ENCODE measurements around the gene TBX15.

DNA sequence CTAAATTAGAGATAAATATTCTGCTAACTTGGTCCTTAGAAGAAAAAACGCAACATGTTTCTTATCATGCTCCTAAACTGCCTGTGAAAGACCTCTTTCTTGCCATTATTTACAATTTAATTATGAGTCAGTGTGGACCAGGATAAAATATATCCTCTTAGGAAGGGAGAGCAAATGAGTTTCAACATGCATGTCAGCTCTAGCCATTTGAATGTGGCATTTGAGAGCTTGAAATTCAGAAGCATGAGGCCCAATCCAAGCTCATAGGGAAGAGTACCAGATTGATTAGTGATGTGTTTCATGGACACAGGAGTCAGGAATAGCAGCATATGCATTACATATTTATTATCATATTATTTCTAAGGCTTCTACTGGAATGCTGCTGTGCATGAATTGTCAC is 39.3 kb downstream of the TBX15 start:
- TF ChIP-seq CTCF (IDR thresholded peaks at IDR 0.05): no peak
- TF ChIP-seq POLR2AphosphoS5 (IDR thresholded peaks at IDR 0.05): no peak
- TF ChIP-seq POLR2A (IDR thresholded peaks at IDR 0.05): no peak

Data from gastroesophageal sphincter (tissue), 3 donors.